K562 (cell line): Measurements from ENCODE around the gene ABLIM1. TPM values are rescaled to one million over a fixed set of nuclear protein-coding genes. Genes with fewer than 3 reads are reported as not detected.
"Not testable (repeated sequence)": the region's sequence is repeated elsewhere in the genome, so short reads cannot be mapped to it uniquely, and the experiment has no call there.

ENCODE experiments used
- ATAC-seq: fragments of 200-7000 bp; cut with Tn5 transposase; 3 replicates; pipeline ENCODE4 v1.9.1; 2020; ENCODE audit warnings: moderate library complexity
- BruUV-seq: library from RNA; stranded (reverse); fragments of 400-500 nt; replicated peaks from 2 replicates; lab custom pipeline; 2021; lab: Mats Ljungman, UMichigan
- CTCF ChIA-PET: fragments of 300-600 bp; formaldehyde crosslinking; extraction: SDS; loops from one replicate; lab custom pipeline; 2021; ENCODE audit warnings: low intra/inter-chr PET ratio; lab: Yijun Ruan, JAX
- POLR2A ChIA-PET: fragments of 300-600, 350-650 bp; sonication (Branson Sonifier 250); formaldehyde crosslinking; extraction: SDS; loops from one replicate; lab custom pipeline; 2021; ENCODE audit warnings: antibody characterized with exemption, inconsistent platforms; lab: Yijun Ruan, JAX
- DNase-seq, 4 experiments: peaks; one replicate each; pipeline versions ENCODE4 v3.0.0 to v3.0.0-alpha.2; 2011 to 2018; ENCODE audit warnings: low spot score in 3 of 4, mixed read lengths in 3 of 4; ENCODE audit errors: extremely low read depth in 1 of 4
- FAIRE-seq: peaks from 2 replicates; lab custom pipeline; 2011; peaks lifted over from hg19 to GRCh38; lab: Jason Lieb, UNC
- H2AFZ ChIP-seq: 2 replicates; pipeline ENCODE4 v1.6.0; 2011; ENCODE audit warnings: low read depth, low read length, control low read depth, inconsistent platforms
- H3K27ac ChIP-seq: fragments of 200-600 bp; 3 replicates; pipeline ENCODE4 v1.8.0; 2011; ENCODE audit warnings: low read depth, mild to moderate bottlenecking, control low read depth, inconsistent platforms, low read length, moderate library complexity, mixed read lengths; ENCODE audit errors: extremely low read depth
- H3K27me3 ChIP-seq, 2 experiments: fragments of 300-600 bp in 1 of 2; 2 replicates in 1 of 2; 3 replicates in 1 of 2; pipeline versions ENCODE4 v1.6.0 to v1.8.0; 2011; ENCODE audit warnings: inconsistent platforms in 2 of 2, low read length in 2 of 2, mild to moderate bottlenecking in 1 of 2, mixed read lengths in 1 of 2, moderate library complexity in 1 of 2; ENCODE audit not compliant: control insufficient read depth in 2 of 2, insufficient read depth in 2 of 2
- H3K36me3 ChIP-seq: fragments of 300-600 bp; 3 replicates; pipeline ENCODE4 v1.8.0; 2011; ENCODE audit warnings: mild to moderate bottlenecking, low read length, inconsistent platforms; ENCODE audit not compliant: control insufficient read depth, insufficient read depth
- H3K4me1 ChIP-seq, 2 experiments: fragments of 200-600 bp in 1 of 2; replicated peaks in 1 of 2; 2 replicates in 1 of 2; 3 replicates in 1 of 2; pipeline versions ENCODE4 v1.5.1 to v1.8.0; 2011; ENCODE audit warnings: inconsistent platforms in 2 of 2, low read length in 2 of 2, mild to moderate bottlenecking in 1 of 2, mixed read lengths in 1 of 2, moderate library complexity in 1 of 2; ENCODE audit not compliant: control insufficient read depth in 2 of 2, insufficient read depth in 2 of 2
- H3K4me2 ChIP-seq: 2 replicates; pipeline ENCODE4 v1.6.1; 2011; ENCODE audit warnings: low read length, control low read depth, inconsistent platforms, mixed read lengths; ENCODE audit not compliant: insufficient read depth
- H3K4me3 ChIP-seq: fragments of 200-600 bp; sonication (generic), shearing (Covaris generic); 2 replicates; pipeline ENCODE4 v1.5.1; 2016; ENCODE audit warnings: control low read depth, inconsistent platforms
- H3K79me2 ChIP-seq: fragments of 200-600 bp; 3 replicates; pipeline ENCODE4 v1.8.0; 2011; ENCODE audit warnings: low read length, inconsistent platforms; ENCODE audit not compliant: control insufficient read depth, insufficient read depth
- H3K9ac ChIP-seq, 2 experiments: 2 replicates each; pipeline versions ENCODE4 v1.6.0 to v1.6.1; 2011; ENCODE audit warnings: low read depth in 2 of 2, low read length in 2 of 2, control low read depth in 1 of 2, inconsistent platforms in 1 of 2, mild to moderate bottlenecking in 1 of 2, mixed read lengths in 1 of 2; ENCODE audit not compliant: insufficient read depth in 1 of 2
- H3K9me1 ChIP-seq: one replicate; pipeline ENCODE4 v1.6.0; 2011; ENCODE audit warnings: inconsistent platforms, mild to moderate bottlenecking, low read length, moderate library complexity; ENCODE audit not compliant: control insufficient read depth, insufficient read depth
- H3K9me3 ChIP-seq: replicated peaks from 2 replicates; pipeline ENCODE4 v1.5.1; 2011; ENCODE audit warnings: low read depth, low read length, inconsistent platforms; ENCODE audit not compliant: control insufficient read depth, insufficient read depth
- H4K20me1 ChIP-seq: replicated peaks from 2 replicates; pipeline ENCODE4 v1.6.1; 2011; ENCODE audit warnings: low read length, inconsistent platforms, mixed read lengths; ENCODE audit not compliant: control insufficient read depth, insufficient read depth
- CBX8 ChIP-seq: fragments of 200-600 bp; sonication (generic); IDR thresholded peaks from 2 replicates; pipeline ENCODE4 v1.6.1; 2012; ENCODE audit warnings: borderline replicate concordance, mixed run types, low read depth, mild to moderate bottlenecking, moderate library complexity, mixed read lengths, low read length, control low read depth, inconsistent platforms; ENCODE audit not compliant: poor library complexity, severe bottlenecking; ENCODE audit errors: extremely low read depth
- FOXJ2 ChIP-seq: fragments of 200-800 bp; sonication (Bioruptor generic); IDR thresholded peaks from 2 replicates; pipeline ENCODE4 v1.6.1; 2016; ENCODE audit warnings: missing genetic modification characterization, missing compliant biosample characterization
- FOXP1 ChIP-seq: sonication (generic); formaldehyde crosslinking; IDR thresholded peaks from 2 replicates; pipeline ENCODE4 v1.8.0; 2022; ENCODE audit warnings: mild to moderate bottlenecking, missing genetic modification reagents
- MXD1 ChIP-seq: fragments of 250-450 bp; sonication (Bioruptor Pico); IDR thresholded peaks from 2 replicates; pipeline ENCODE4 v1.8.0; 2021; ENCODE audit warnings: borderline replicate concordance, mild to moderate bottlenecking, moderate library complexity; ENCODE audit not compliant: poor library complexity, severe bottlenecking
- RBM14 ChIP-seq: fragments of 200-400 bp; formaldehyde crosslinking; IDR thresholded peaks from 2 replicates; pipeline ENCODE4 v1.6.1; 2018; ENCODE audit warnings: low read depth, mild to moderate bottlenecking, low read length, moderate library complexity, borderline replicate concordance; ENCODE audit not compliant: insufficient read depth
- RBM22 ChIP-seq: fragments of 200-400 bp; formaldehyde crosslinking; IDR thresholded peaks from 2 replicates; pipeline ENCODE4 v1.6.1; 2018; ENCODE audit warnings: low read length, low read depth; ENCODE audit not compliant: poor library complexity, severe bottlenecking
- SMAD4 ChIP-seq: fragments of 250-450 bp; sonication (Bioruptor Pico); conservative IDR thresholded peaks from 2 replicates; pipeline ENCODE4 v1.8.0; 2021; ENCODE audit warnings: inconsistent platforms, mild to moderate bottlenecking, moderate library complexity
- ZFP91 ChIP-seq: sonication (generic); formaldehyde crosslinking; IDR thresholded peaks from 2 replicates; pipeline ENCODE4 v1.8.0; 2022; ENCODE audit warnings: mild to moderate bottlenecking, missing genetic modification reagents
- ZNF224 ChIP-seq: sonication (generic); formaldehyde crosslinking; IDR thresholded peaks from 2 replicates; pipeline ENCODE4 v1.8.0; 2022; ENCODE audit warnings: mild to moderate bottlenecking, missing genetic modification reagents
- WGBS: fragments of 100-300 bp; shearing (Covaris generic); methylation state at CpG from one replicate; pipeline ENCODE4 v1.1.6; 2016; ENCODE audit warnings: low coverage, mixed read lengths; ENCODE audit not compliant: insufficient coverage; ENCODE audit errors: missing lambda C conversion rate; 5-methylcytosine and 5-hydroxymethylcytosine counted together
- in situ Hi-C: fragments of 300-500 bp; cut with MboI; formaldehyde crosslinking; loops from 4 replicates; pipeline ENCODE4 v1.15.0; 2018; ENCODE audit warnings: inconsistent platforms, mixed read lengths
- intact Hi-C: fragments of 100-400 bp; cut with micrococcal nuclease; formaldehyde crosslinking; loops from 2 replicates; pipeline ENCODE4 v1.14.2; 2022
- polyA plus RNA-seq, 8 experiments: library from polyadenylated mRNA; depleted of rRNA in 4 of 8; stranded (reverse) in 5 of 8; unstranded in 3 of 8; fragments of >200 nt; fragmentation: Nextera tagmentation in 2 of 8; fragmentation: Illumina TruSeq in 1 of 8; extraction: Ambion mirVana in 2 of 8; extraction: Trizol in 1 of 8; gene quantifications; 2 replicates each; pipeline versions ENCODE4 v1.2.1 to v1.2.3, GENCODE V29; 2011 to 2014; ENCODE audit warnings: inconsistent platforms in 1 of 8, missing spikeins in 1 of 8
- total RNA-seq, 7 experiments: library from RNA; depleted of rRNA in 6 of 7; stranded (reverse); fragments of >200 nt in 6 of 7; fragmentation: Illumina TruSeq in 2 of 7; extraction: Trizol in 2 of 7; gene quantifications; 2 replicates each; pipeline versions ENCODE4 v1.2.1 to v1.2.3, GENCODE V29; 2011 to 2021; ENCODE audit warnings: low replicate concordance in 1 of 7

Gene ABLIM1
- total and polyA plus RNA-seq, 9 of the 15 experiments (the other 6 are each of a cell fraction or from before 2014, with no cell fraction given) = 0.07 to 0.49 (median 0.14) TPM; not detected in 6

GRCh38 chr10:114697061-114697598, 39.1 kb upstream of the ABLIM1 start:
- in situ Hi-C loops (loop anchor here (10.0 kb wide), 1 partner anchor 152 kb away; no protein-coding TSS in a partner anchor), intact Hi-C loops (loop anchor here (5.0 kb wide), 1 partner anchor 395 kb away; no protein-coding TSS in a partner anchor)
- no peak overlapping the region for H3K9ac ChIP-seq
- H4K20me1 ChIP-seq = no peaks in the 10 kb centered on the region
- no peak for TF ChIP-seq FOXP1 (CRISPR knock-in tag)
- no peak for TF ChIP-seq SMAD4 (CRISPR knock-in tag)
- TF ChIP-seq ZFP91 (CRISPR knock-in tag) = no peak
- TF ChIP-seq FOXJ2 (tag) = no peak
- TF ChIP-seq CBX8 = no peak
- no peak for TF ChIP-seq RBM22
- TF ChIP-seq RBM14 = no peak
- no peak for TF ChIP-seq ZNF224 (CRISPR knock-in tag)
- no peak for TF ChIP-seq MXD1 (CRISPR knock-in tag)
- ATAC-seq (no peak), DNase-seq (no peak), FAIRE-seq (no peak)
- ChIA-PET CTCF (no interaction called here), POLR2A (no interaction called here)
- H3K36me3 ChIP-seq = no peaks in the 10 kb centered on the region
- no peaks in the 10 kb centered on the region for H3K79me2 ChIP-seq
- H3K27ac ChIP-seq = no peak overlapping the region
- H3K27me3 ChIP-seq = no peaks in the 10 kb centered on the region; a peak in 1 of 5 replicates
- BruUV-seq = no TSS peak
- no peak overlapping the region for H2AFZ ChIP-seq
- no peaks in the 10 kb centered on the region for H3K9me1 ChIP-seq
- no peaks in the 10 kb centered on the region for H3K4me1 ChIP-seq
- 0% methylated on average over 3 of the region's 10 CpGs for WGBS
- no peak overlapping the region for H3K4me2 ChIP-seq
- no peak overlapping the region for H3K4me3 ChIP-seq
- H3K9me3 ChIP-seq = no peaks in the 10 kb centered on the region; the same call in 1 of the 2 replicates

GRCh38 chr10:114696301-114696700, 38.2 kb upstream of the ABLIM1 start:
- intact Hi-C loops = loop anchor here (5.0 kb wide), 1 partner anchor 394 kb away; no protein-coding TSS in a partner anchor
- H3K9me3 ChIP-seq, H3K36me3 ChIP-seq, H3K4me1 ChIP-seq, CTCF ChIA-PET, H3K9me1 ChIP-seq, POLR2A ChIA-PET, BruUV-seq, H3K27me3 ChIP-seq, DNase-seq, H4K20me1 ChIP-seq, H3K4me2 ChIP-seq, H3K9ac ChIP-seq, H3K4me3 ChIP-seq, FAIRE-seq, H3K79me2 ChIP-seq, ATAC-seq, H2AFZ ChIP-seq, H3K27ac ChIP-seq: not testable (repeated sequence)
- in situ Hi-C loops = loop anchor here (10.0 kb wide), 1 partner anchor 152 kb away; no protein-coding TSS in a partner anchor
